ENCODE measurements around the gene ZNF724. TPM values are rescaled to one million over a fixed set of nuclear protein-coding genes. Genes with fewer than 3 reads are reported as not detected.

Gene ZNF724
- total and polyA plus RNA-seq, 2 of the 13 experiments (the other 11 are each of a cell fraction or from before 2014, with no cell fraction given) = 1.5 to 15.0 TPM

DNA sequence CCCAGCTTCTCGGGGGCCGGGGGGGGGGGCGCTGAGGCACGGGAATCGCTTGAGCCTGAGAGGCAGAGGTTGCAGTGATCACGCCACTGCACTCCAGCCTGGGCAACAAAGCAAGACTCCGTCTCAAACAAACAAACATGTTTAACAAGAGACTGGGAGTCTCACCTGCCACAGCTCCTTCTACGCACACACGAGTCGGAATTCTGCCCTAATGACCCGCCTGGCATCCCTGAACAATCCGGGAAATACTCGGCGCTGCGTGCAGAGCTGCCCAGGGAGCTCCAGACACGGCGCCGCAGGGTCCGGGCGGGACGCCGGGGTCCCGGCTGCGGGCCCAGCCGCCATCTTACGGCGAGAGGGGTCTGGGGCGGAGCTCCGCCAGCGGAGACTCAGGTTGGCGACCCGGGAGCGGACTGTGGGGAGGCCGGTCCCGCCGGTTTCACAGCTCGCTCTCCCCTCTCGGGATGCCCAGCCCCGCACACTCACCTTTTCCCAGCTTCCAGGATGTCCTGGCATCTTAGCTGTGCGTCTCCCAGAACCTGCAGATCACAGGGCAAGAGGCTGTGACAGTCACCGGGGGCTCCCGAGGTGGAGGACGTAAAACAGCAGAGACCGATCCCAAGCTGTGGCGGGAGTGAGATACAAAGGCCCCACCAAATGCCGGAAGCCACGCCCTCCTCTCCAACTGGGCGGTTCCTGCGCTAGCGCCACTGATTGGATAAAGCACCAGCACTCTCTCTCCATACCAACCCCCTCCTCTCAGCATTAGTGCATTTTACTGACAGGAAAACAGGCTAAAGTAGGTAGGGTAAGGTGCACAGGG, 23.6 kb upstream of the ZNF724 start (continued):
- TF ChIP-seq, protein P1, sequence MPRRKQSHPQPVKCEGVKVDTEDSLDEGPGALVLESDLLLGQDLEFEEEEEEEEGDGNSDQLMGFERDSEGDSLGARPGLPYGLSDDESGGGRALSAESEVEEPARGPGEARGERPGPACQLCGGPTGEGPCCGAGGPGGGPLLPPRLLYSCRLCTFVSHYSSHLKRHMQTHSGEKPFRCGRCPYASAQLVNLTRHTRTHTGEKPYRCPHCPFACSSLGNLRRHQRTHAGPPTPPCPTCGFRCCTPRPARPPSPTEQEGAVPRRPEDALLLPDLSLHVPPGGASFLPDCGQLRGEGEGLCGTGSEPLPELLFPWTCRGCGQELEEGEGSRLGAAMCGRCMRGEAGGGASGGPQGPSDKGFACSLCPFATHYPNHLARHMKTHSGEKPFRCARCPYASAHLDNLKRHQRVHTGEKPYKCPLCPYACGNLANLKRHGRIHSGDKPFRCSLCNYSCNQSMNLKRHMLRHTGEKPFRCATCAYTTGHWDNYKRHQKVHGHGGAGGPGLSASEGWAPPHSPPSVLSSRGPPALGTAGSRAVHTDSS (CRISPR knock-in tag; conservative IDR thresholded peaks at IDR 0.05) = no peak
- TF ChIP-seq SPEN (CRISPR knock-in tag; IDR thresholded peaks at IDR 0.05; ENCODE audit: low read depth) (no peak), ZNF550 (CRISPR knock-in tag; IDR thresholded peaks at IDR 0.05; ENCODE audit: borderline replicate concordance) (no peak), FUBP1 (CRISPR knock-in tag; IDR thresholded peaks at IDR 0.05; ENCODE audit: borderline replicate concordance) (no peak), SIN3A (IDR thresholded peaks at IDR 0.05; ENCODE audit: borderline replicate concordance, low read depth, low read length) (0 out of 2 replicates have a peak, but pooled peaks have one; percentile 22), MTERF4 (CRISPR knock-in tag; IDR thresholded peaks at IDR 0.05) (no peak), DPF2 (CRISPR knock-in tag; IDR thresholded peaks at IDR 0.05; ENCODE audit: borderline replicate concordance, low read depth) (no peak), ZNF530 (CRISPR knock-in tag; IDR thresholded peaks at IDR 0.05; ENCODE audit: low read depth) (no peak), CEBPZ (IDR thresholded peaks at IDR 0.05; ENCODE audit: low read length) (no peak), ZNF883 (CRISPR knock-in tag; IDR thresholded peaks at IDR 0.05; ENCODE audit: not compliant biosample characterization) (peak; percentile 64), FOSL2 (CRISPR knock-in tag; IDR thresholded peaks at IDR 0.05) (no peak), MLX (CRISPR knock-in tag; IDR thresholded peaks at IDR 0.05) (no peak), ZNF12 (CRISPR knock-in tag; IDR thresholded peaks at IDR 0.05) (no peak), RXRA (CRISPR knock-in tag; IDR thresholded peaks at IDR 0.05) (no peak; the same call in 1 of the 2 replicates), ZC3H4 (CRISPR knock-in tag; IDR thresholded peaks at IDR 0.05; ENCODE audit: borderline replicate concordance) (no peak), JARID2 (CRISPR knock-in tag; IDR thresholded peaks at IDR 0.05; ENCODE audit: insufficient replicate concordance) (no peak), PHF21A (CRISPR knock-in tag; IDR thresholded peaks at IDR 0.05) (no peak), KDM6A (CRISPR knock-in tag; IDR thresholded peaks at IDR 0.05; ENCODE audit: low read depth) (no peak)
- TF ChIP-seq, protein P2, sequence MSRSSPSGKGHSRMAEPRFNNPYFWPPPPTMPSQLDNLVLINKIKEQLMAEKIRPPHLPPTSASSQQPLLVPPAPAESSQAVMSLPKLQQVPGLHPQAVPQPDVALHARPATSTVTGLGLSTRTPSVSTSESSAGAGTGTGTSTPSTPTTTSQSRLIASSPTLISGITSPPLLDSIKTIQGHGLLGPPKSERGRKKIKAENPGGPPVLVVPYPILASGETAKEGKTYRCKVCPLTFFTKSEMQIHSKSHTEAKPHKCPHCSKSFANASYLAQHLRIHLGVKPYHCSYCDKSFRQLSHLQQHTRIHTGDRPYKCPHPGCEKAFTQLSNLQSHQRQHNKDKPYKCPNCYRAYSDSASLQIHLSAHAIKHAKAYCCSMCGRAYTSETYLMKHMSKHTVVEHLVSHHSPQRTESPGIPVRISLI (CRISPR knock-in tag; IDR thresholded peaks at IDR 0.05; ENCODE audit: borderline replicate concordance) = peak; percentile 5; the same call in 1 of the 2 replicates
